ENCODE measurements around the gene KLHDC3. TPM values are rescaled to one million over a fixed set of nuclear protein-coding genes. Genes with fewer than 3 reads are reported as not detected.

Gene KLHDC3
- polyA plus RNA-seq, 3 donors: 51.9 to 141 (median 106) TPM

- Mint-ChIP-seq H3K36me3 (peaks cover 21 to 58% of the 10 kb centered on the region in 2 donors), H3K27ac (peak overlapping the region in 1 of 7 donors; percentile 52), H3K9me3 (peaks cover 0 to 1% (median 0%) of the 10 kb centered on the region in 7 donors), H3K27me3 (ENCODE audit: low read depth in 3 of 3) (no peaks in the 10 kb centered on the region), H3K4me1 (peaks cover 18% of the 10 kb centered on the region), H3K4me3 (no peak overlapping the region)
- peak overlapping the region; percentile 17 for H3K9ac ChIP-seq (ENCODE audit: insufficient read depth, low read length, poor library complexity, severe bottlenecking)
- TF ChIP-seq CTCF (IDR thresholded peaks at IDR 0.05): no peak
- no peak for DNase-seq
- H3K4me2 ChIP-seq (replicated peaks; ENCODE audit: extremely low read depth, low read length, poor library complexity, severe bottlenecking): no peak overlapping the region
- 87% methylated on average over 3 of the region's 3 CpGs for WGBS (ENCODE audit: insufficient coverage)
- no peaks in the 10 kb centered on the region for H3K9me3 ChIP-seq (replicated peaks in 1 of 2; ENCODE audit: control insufficient read depth in 1 of 2, insufficient read depth in 1 of 2, low read length in 2 of 2)
- H3K27ac ChIP-seq (ENCODE audit: low read depth in 1 of 2, low read length in 2 of 2): peak overlapping the region in 1 of 2 donors; percentile 38
- H3K36me3 ChIP-seq (replicated peaks in 1 of 2; ENCODE audit: control insufficient read depth in 1 of 2, insufficient read depth in 2 of 2, low read length in 2 of 2): peaks cover 21 to 31% of the 10 kb centered on the region in 2 donors
- no peak overlapping the region for H3K4me3 ChIP-seq (replicated peaks in 1 of 3; ENCODE audit: low read depth in 2 of 3, low read length in 3 of 3)
- no peak overlapping the region for H2AFZ ChIP-seq (ENCODE audit: insufficient read depth, low read depth, low read length, poor library complexity, severe bottlenecking)
- H3K27me3 ChIP-seq (ENCODE audit: control insufficient read depth in 2 of 2, insufficient read depth in 2 of 2, low read length in 2 of 2): no peaks in the 10 kb centered on the region
- intact Hi-C loops (cut with micrococcal nuclease): no loop called here
- peaks cover 14% of the 10 kb centered on the region for H4K20me1 ChIP-seq (ENCODE audit: insufficient read depth, low read length)
- H3K4me1 ChIP-seq (ENCODE audit: control insufficient read depth in 1 of 2, insufficient read depth in 2 of 2, low read length in 2 of 2): peaks cover 7 to 10% of the 10 kb centered on the region in 2 donors
- H3K79me2 ChIP-seq (ENCODE audit: insufficient read depth, low read length): peaks cover 12% of the 10 kb centered on the region
These were observed 42.2 kb upstream of the KLHDC3 start for GRCh38 chr6:42971746-42972327.

GRCh38 chr6:42973926-42974325 lies 40.1 kb upstream of the KLHDC3 start:
- H3K27ac Mint-ChIP-seq: peak overlapping the region in 2 of 7 donors; percentile 43 to 51
- no peaks in the 10 kb centered on the region for H3K27me3 ChIP-seq (ENCODE audit: control insufficient read depth in 2 of 2, insufficient read depth in 2 of 2, low read length in 2 of 2)
- H3K9ac ChIP-seq (ENCODE audit: insufficient read depth, low read length, poor library complexity, severe bottlenecking): no peak overlapping the region
- H2AFZ ChIP-seq (ENCODE audit: insufficient read depth, low read depth, low read length, poor library complexity, severe bottlenecking): no peak overlapping the region
- no peak for TF ChIP-seq CTCF (IDR thresholded peaks at IDR 0.05)
- peaks cover 14% of the 10 kb centered on the region for H4K20me1 ChIP-seq (ENCODE audit: insufficient read depth, low read length)
- no peaks in the 10 kb centered on the region for H3K9me3 ChIP-seq (replicated peaks in 1 of 2; ENCODE audit: control insufficient read depth in 1 of 2, insufficient read depth in 1 of 2, low read length in 2 of 2)
- H3K4me1 ChIP-seq (ENCODE audit: control insufficient read depth in 1 of 2, insufficient read depth in 2 of 2, low read length in 2 of 2): peaks cover 20 to 26% of the 10 kb centered on the region in 2 donors
- no peak overlapping the region for H3K4me2 ChIP-seq (replicated peaks; ENCODE audit: extremely low read depth, low read length, poor library complexity, severe bottlenecking)
- H3K27ac ChIP-seq (ENCODE audit: low read depth in 1 of 2, low read length in 2 of 2): no peak overlapping the region
- H3K4me3 Mint-ChIP-seq: no peak overlapping the region
- H3K9me3 Mint-ChIP-seq: peaks cover 0 to 1% (median 0%) of the 10 kb centered on the region in 7 donors
- WGBS (ENCODE audit: insufficient coverage): no CpG with 5 or more reads among the region's 3 CpGs
- intact Hi-C loops (cut with micrococcal nuclease): no loop called here
- H3K36me3 ChIP-seq (replicated peaks in 1 of 2; ENCODE audit: control insufficient read depth in 1 of 2, insufficient read depth in 2 of 2, low read length in 2 of 2): peaks cover 8 to 17% of the 10 kb centered on the region in 2 donors
- no peaks in the 10 kb centered on the region for H3K27me3 Mint-ChIP-seq (ENCODE audit: low read depth in 3 of 3)
- peaks cover 30% of the 10 kb centered on the region for H3K4me1 Mint-ChIP-seq
- DNase-seq: no peak
- H3K36me3 Mint-ChIP-seq: peaks cover 9 to 37% of the 10 kb centered on the region in 2 donors
- no peak overlapping the region for H3K4me3 ChIP-seq (replicated peaks in 1 of 3; ENCODE audit: low read depth in 2 of 3, low read length in 3 of 3)
- peaks cover 31% of the 10 kb centered on the region for H3K79me2 ChIP-seq (ENCODE audit: insufficient read depth, low read length)

Measured in CD14-positive monocyte (primary cell).